ENCODE data around the gene DDX25.

Gene DDX25

GRCh38 chr11:125977333-125977732 lies 73.0 kb downstream of the DDX25 start:
- DNase-seq (ENCODE audit: low spot score): no peak

DNA sequence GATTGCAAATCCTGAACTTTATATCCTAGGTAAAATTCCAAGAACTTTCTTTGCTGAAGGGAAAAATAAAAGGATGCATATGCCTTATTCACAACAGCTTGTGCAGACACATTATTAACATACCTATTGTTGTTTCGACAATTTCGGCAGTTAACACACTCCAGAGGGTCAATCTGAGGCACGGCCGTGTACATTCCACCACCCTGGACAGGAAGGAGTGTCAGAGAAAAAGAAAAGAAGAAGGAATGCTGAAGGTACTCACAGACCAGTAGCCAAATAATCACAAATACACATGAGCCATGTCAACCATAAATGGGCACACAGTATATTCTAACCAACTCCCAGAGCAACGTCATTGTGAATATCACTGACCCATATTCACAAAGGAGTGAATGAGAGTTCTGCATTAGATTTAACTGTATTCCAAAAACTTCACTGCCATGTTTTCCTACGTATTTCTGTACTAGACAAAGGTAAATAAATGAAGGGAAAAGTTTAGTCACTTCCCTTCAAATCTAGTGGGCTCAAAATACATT lies 73.9 kb downstream of the DDX25 start:
- no peak for DNase-seq (ENCODE audit: low spot score)
